ENCODE data around the gene ARL6IP6.
"Not testable (repeated sequence)": the region's sequence is repeated elsewhere in the genome, so short reads cannot be mapped to it uniquely, and the experiment has no call there.

ARL6IP6 gene

GRCh38 chr2:152722639-152723038, 4.2 kb downstream of the ARL6IP6 start:
- H3K4me3 ChIP-seq (ENCODE audit: low read depth, low read length); H3K4me1 ChIP-seq (ENCODE audit: control insufficient read depth, insufficient read depth, low read length); H3K9ac ChIP-seq (ENCODE audit: low read depth, low read length); H3K27me3 ChIP-seq (ENCODE audit: control insufficient read depth, insufficient read depth, low read length); H3K27ac ChIP-seq (ENCODE audit: low read depth, low read length); H3K9me3 ChIP-seq (ENCODE audit: control insufficient read depth, insufficient read depth, low read length): not testable (repeated sequence)
- peaks cover 52% of the 10 kb centered on the region for H3K36me3 ChIP-seq (ENCODE audit: control insufficient read depth, insufficient read depth, low read length)

- peaks cover 57% of the 10 kb centered on the region for H3K36me3 ChIP-seq (ENCODE audit: control insufficient read depth, insufficient read depth, low read length)
- no peak overlapping the region for H3K9ac ChIP-seq (ENCODE audit: low read depth, low read length)
- no peaks in the 10 kb centered on the region for H3K9me3 ChIP-seq (ENCODE audit: control insufficient read depth, insufficient read depth, low read length)
Measured at GRCh38 chr2:152723918-152724317, 5.5 kb downstream of the ARL6IP6 start.

GRCh38 chr2:152729844-152730243, 11.4 kb downstream of the ARL6IP6 start:
- Histone ChIP-seq H3K36me3 (ENCODE audit: control insufficient read depth, insufficient read depth, low read length) (peaks cover 42% of the 10 kb centered on the region), H3K9ac (ENCODE audit: low read depth, low read length) (no peak overlapping the region)

More at GRCh38 chr2:152723918-152724317, 5.5 kb downstream of the ARL6IP6 start:
- Histone ChIP-seq H3K27ac (ENCODE audit: low read depth, low read length) (no peak overlapping the region), H3K4me1 (ENCODE audit: control insufficient read depth, insufficient read depth, low read length) (peaks cover 8% of the 10 kb centered on the region), H3K4me3 (ENCODE audit: low read depth, low read length) (no peak overlapping the region), H3K27me3 (ENCODE audit: control insufficient read depth, insufficient read depth, low read length) (no peaks in the 10 kb centered on the region)

GRCh38 chr2:152730591-152731333, 12.3 kb downstream of the ARL6IP6 start:
- Histone ChIP-seq H3K36me3 (ENCODE audit: control insufficient read depth, insufficient read depth, low read length) (peaks cover 44% of the 10 kb centered on the region), H3K4me3 (ENCODE audit: low read depth, low read length) (no peak overlapping the region), H3K9ac (ENCODE audit: low read depth, low read length) (no peak overlapping the region), H3K9me3 (ENCODE audit: control insufficient read depth, insufficient read depth, low read length) (no peaks in the 10 kb centered on the region), H3K4me1 (ENCODE audit: control insufficient read depth, insufficient read depth, low read length) (no peaks in the 10 kb centered on the region), H3K27ac (ENCODE audit: low read depth, low read length) (no peak overlapping the region), H3K27me3 (ENCODE audit: control insufficient read depth, insufficient read depth, low read length) (no peaks in the 10 kb centered on the region)

More at GRCh38 chr2:152729844-152730243, 11.4 kb downstream of the ARL6IP6 start:
- H3K4me3 ChIP-seq (ENCODE audit: low read depth, low read length): no peak overlapping the region
- H3K4me1 ChIP-seq (ENCODE audit: control insufficient read depth, insufficient read depth, low read length): no peaks in the 10 kb centered on the region
- no peaks in the 10 kb centered on the region for H3K27me3 ChIP-seq (ENCODE audit: control insufficient read depth, insufficient read depth, low read length)
- no peaks in the 10 kb centered on the region for H3K9me3 ChIP-seq (ENCODE audit: control insufficient read depth, insufficient read depth, low read length)
- H3K27ac ChIP-seq (ENCODE audit: low read depth, low read length): no peak overlapping the region

- H3K9me3 ChIP-seq (ENCODE audit: control insufficient read depth, insufficient read depth, low read length); H3K4me1 ChIP-seq (ENCODE audit: control insufficient read depth, insufficient read depth, low read length); H3K27ac ChIP-seq (ENCODE audit: low read depth, low read length); H3K27me3 ChIP-seq (ENCODE audit: control insufficient read depth, insufficient read depth, low read length); H3K9ac ChIP-seq (ENCODE audit: low read depth, low read length); H3K4me3 ChIP-seq (ENCODE audit: low read depth, low read length): not testable (repeated sequence)
- H3K36me3 ChIP-seq (ENCODE audit: control insufficient read depth, insufficient read depth, low read length): peaks cover 57% of the 10 kb centered on the region
Measured at GRCh38 chr2:152737509-152737908, 19.1 kb downstream of the ARL6IP6 start.

- H3K9me3 ChIP-seq (ENCODE audit: control insufficient read depth, insufficient read depth, low read length): no peaks in the 10 kb centered on the region
Measured at GRCh38 chr2:152738438-152738837, 20.0 kb downstream of the ARL6IP6 start.

GRCh38 chr2:152739705-152740104, 21.3 kb downstream of the ARL6IP6 start:
- not testable (repeated sequence) for H3K9ac ChIP-seq (ENCODE audit: low read depth, low read length); H3K9me3 ChIP-seq (ENCODE audit: control insufficient read depth, insufficient read depth, low read length); H3K4me3 ChIP-seq (ENCODE audit: low read depth, low read length); H3K4me1 ChIP-seq (ENCODE audit: control insufficient read depth, insufficient read depth, low read length); H3K27me3 ChIP-seq (ENCODE audit: control insufficient read depth, insufficient read depth, low read length); H3K27ac ChIP-seq (ENCODE audit: low read depth, low read length)
- peaks cover 61% of the 10 kb centered on the region for H3K36me3 ChIP-seq (ENCODE audit: control insufficient read depth, insufficient read depth, low read length)

More at GRCh38 chr2:152738438-152738837, 20.0 kb downstream of the ARL6IP6 start:
- H3K4me1 ChIP-seq (ENCODE audit: control insufficient read depth, insufficient read depth, low read length): no peaks in the 10 kb centered on the region
- no peak overlapping the region for H3K9ac ChIP-seq (ENCODE audit: low read depth, low read length)
- H3K27ac ChIP-seq (ENCODE audit: low read depth, low read length): no peak overlapping the region
- H3K4me3 ChIP-seq (ENCODE audit: low read depth, low read length): no peak overlapping the region
- peaks cover 57% of the 10 kb centered on the region for H3K36me3 ChIP-seq (ENCODE audit: control insufficient read depth, insufficient read depth, low read length)
- H3K27me3 ChIP-seq (ENCODE audit: control insufficient read depth, insufficient read depth, low read length): no peaks in the 10 kb centered on the region

GRCh38 chr2:152740743-152741328, 22.4 kb downstream of the ARL6IP6 start:
- no peak overlapping the region for H3K4me3 ChIP-seq (ENCODE audit: low read depth, low read length)
- H3K9ac ChIP-seq (ENCODE audit: low read depth, low read length): no peak overlapping the region
- peaks cover 61% of the 10 kb centered on the region for H3K36me3 ChIP-seq (ENCODE audit: control insufficient read depth, insufficient read depth, low read length)
- no peak overlapping the region for H3K27ac ChIP-seq (ENCODE audit: low read depth, low read length)
- H3K9me3 ChIP-seq (ENCODE audit: control insufficient read depth, insufficient read depth, low read length): no peaks in the 10 kb centered on the region
- no peaks in the 10 kb centered on the region for H3K27me3 ChIP-seq (ENCODE audit: control insufficient read depth, insufficient read depth, low read length)
- no peaks in the 10 kb centered on the region for H3K4me1 ChIP-seq (ENCODE audit: control insufficient read depth, insufficient read depth, low read length)

GRCh38 chr2:152743002-152743401, 24.6 kb downstream of the ARL6IP6 start:
- Histone ChIP-seq H3K27ac (ENCODE audit: low read depth, low read length) (no peak overlapping the region), H3K9ac (ENCODE audit: low read depth, low read length) (no peak overlapping the region), H3K9me3 (ENCODE audit: control insufficient read depth, insufficient read depth, low read length) (no peaks in the 10 kb centered on the region), H3K36me3 (ENCODE audit: control insufficient read depth, insufficient read depth, low read length) (peaks cover 48% of the 10 kb centered on the region), H3K4me3 (ENCODE audit: low read depth, low read length) (no peak overlapping the region), H3K27me3 (ENCODE audit: control insufficient read depth, insufficient read depth, low read length) (no peaks in the 10 kb centered on the region), H3K4me1 (ENCODE audit: control insufficient read depth, insufficient read depth, low read length) (no peaks in the 10 kb centered on the region)

- H3K9ac ChIP-seq (ENCODE audit: low read depth, low read length); H3K4me1 ChIP-seq (ENCODE audit: control insufficient read depth, insufficient read depth, low read length); H3K27ac ChIP-seq (ENCODE audit: low read depth, low read length); H3K9me3 ChIP-seq (ENCODE audit: control insufficient read depth, insufficient read depth, low read length); H3K4me3 ChIP-seq (ENCODE audit: low read depth, low read length); H3K27me3 ChIP-seq (ENCODE audit: control insufficient read depth, insufficient read depth, low read length): not testable (repeated sequence)
- peaks cover 54% of the 10 kb centered on the region for H3K36me3 ChIP-seq (ENCODE audit: control insufficient read depth, insufficient read depth, low read length)
Measured at GRCh38 chr2:152747751-152748150, 29.3 kb downstream of the ARL6IP6 start.

- no peak overlapping the region for H3K9ac ChIP-seq (ENCODE audit: low read depth, low read length)
- H3K27me3 ChIP-seq (ENCODE audit: control insufficient read depth, insufficient read depth, low read length): no peaks in the 10 kb centered on the region
- peaks cover 57% of the 10 kb centered on the region for H3K36me3 ChIP-seq (ENCODE audit: control insufficient read depth, insufficient read depth, low read length)
- H3K4me3 ChIP-seq (ENCODE audit: low read depth, low read length): no peak overlapping the region
- no peak overlapping the region for H3K27ac ChIP-seq (ENCODE audit: low read depth, low read length)
- no peaks in the 10 kb centered on the region for H3K4me1 ChIP-seq (ENCODE audit: control insufficient read depth, insufficient read depth, low read length)
- no peaks in the 10 kb centered on the region for H3K9me3 ChIP-seq (ENCODE audit: control insufficient read depth, insufficient read depth, low read length)
Measured at GRCh38 chr2:152755029-152755428, 36.6 kb downstream of the ARL6IP6 start.

Measured in HUES48 (cell line).